Measurements from ENCODE around the gene TCF25. TPM values are rescaled to one million over a fixed set of nuclear protein-coding genes. Genes with fewer than 3 reads are reported as not detected.

The TCF25 gene
- total RNA-seq, 1 donor from 2014 or later: 237 TPM

DNA sequence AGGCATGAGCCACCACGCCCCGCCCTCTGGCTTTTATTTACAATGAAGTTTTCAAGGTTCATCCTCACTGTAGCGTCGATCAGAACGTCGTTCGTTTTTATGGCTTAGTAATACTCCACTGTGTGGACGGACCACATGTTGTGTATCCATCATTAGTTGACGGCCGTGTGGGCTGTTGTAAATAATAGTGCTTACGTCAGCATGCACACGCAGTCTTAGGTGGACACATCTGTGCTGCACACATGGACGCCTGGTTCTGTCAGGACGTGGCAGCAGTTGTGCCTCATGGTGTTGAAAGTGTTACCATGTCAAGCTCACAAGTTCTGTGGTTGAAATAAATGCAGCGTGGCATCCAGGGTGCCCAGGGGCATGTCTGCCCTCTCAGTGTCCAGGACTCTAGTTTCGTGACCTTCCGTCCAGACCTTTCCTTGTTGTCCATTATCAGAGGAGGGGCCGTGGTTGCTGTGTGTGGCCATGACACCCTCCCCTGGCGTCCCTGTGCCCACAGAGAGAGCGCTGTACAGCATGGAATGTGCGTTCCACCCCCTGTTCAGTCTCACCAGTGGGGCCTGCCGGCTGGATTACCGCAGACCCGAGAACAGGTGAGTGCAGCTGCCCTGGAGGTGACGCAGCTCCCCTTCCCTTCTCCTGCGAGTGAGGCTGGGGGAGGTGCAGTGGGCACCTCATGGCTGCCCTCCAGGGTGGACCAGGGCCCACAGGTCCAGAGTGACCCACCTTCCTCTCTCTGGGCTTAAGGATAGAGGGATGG lies 22.3 kb downstream of the TCF25 start:
- no peaks in the 10 kb centered on the region for H3K9me3 ChIP-seq
- DNase-seq (ENCODE audit: low spot score in 2 of 2): no peak
- intact Hi-C loops (cut with DNase I): no loop called here
- no peak overlapping the region for H3K4me3 ChIP-seq
- peaks cover 97 to 98% of the 10 kb centered on the region in 2 donors for H3K36me3 ChIP-seq
- H3K4me1 ChIP-seq: no peaks in the 10 kb centered on the region
- H3K27ac ChIP-seq: no peak overlapping the region
- TF ChIP-seq, protein P1, sequence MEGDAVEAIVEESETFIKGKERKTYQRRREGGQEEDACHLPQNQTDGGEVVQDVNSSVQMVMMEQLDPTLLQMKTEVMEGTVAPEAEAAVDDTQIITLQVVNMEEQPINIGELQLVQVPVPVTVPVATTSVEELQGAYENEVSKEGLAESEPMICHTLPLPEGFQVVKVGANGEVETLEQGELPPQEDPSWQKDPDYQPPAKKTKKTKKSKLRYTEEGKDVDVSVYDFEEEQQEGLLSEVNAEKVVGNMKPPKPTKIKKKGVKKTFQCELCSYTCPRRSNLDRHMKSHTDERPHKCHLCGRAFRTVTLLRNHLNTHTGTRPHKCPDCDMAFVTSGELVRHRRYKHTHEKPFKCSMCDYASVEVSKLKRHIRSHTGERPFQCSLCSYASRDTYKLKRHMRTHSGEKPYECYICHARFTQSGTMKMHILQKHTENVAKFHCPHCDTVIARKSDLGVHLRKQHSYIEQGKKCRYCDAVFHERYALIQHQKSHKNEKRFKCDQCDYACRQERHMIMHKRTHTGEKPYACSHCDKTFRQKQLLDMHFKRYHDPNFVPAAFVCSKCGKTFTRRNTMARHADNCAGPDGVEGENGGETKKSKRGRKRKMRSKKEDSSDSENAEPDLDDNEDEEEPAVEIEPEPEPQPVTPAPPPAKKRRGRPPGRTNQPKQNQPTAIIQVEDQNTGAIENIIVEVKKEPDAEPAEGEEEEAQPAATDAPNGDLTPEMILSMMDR (IDR thresholded peaks at IDR 0.05): no peak
- H3K27me3 ChIP-seq: no peaks in the 10 kb centered on the region

DNA sequence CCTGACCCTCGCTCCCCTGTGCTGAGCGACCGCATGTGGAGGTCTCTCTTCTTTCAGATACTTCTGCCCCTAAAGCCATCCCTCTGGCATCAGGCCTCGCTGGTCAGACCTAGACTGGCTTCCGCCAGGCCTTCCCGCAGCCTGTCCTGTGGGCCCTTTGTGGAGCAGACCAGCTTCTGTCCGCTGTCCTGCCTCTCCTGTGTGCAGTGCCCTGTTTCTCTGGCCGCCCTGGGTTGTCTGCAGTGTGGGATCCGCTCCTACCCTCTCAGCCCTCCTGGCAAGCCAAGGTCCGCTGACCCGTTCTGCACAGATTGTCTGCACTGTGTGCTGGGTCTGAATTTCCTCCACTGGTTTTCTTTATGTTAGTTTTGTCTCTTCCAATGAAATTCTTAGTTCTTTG lies 23.8 kb downstream of the TCF25 start:
- peaks cover 88 to 89% of the 10 kb centered on the region in 2 donors for H3K36me3 ChIP-seq
- H3K9me3 ChIP-seq: no peaks in the 10 kb centered on the region
- H3K27ac ChIP-seq: no peak overlapping the region
- H3K4me1 ChIP-seq: no peaks in the 10 kb centered on the region
- intact Hi-C loops (cut with DNase I): no loop called here
- TF ChIP-seq, protein P1 (IDR thresholded peaks at IDR 0.05): no peak
- DNase-seq (ENCODE audit: low spot score in 2 of 2): no peak
- no peaks in the 10 kb centered on the region for H3K27me3 ChIP-seq
- H3K4me3 ChIP-seq: no peak overlapping the region

DNA sequence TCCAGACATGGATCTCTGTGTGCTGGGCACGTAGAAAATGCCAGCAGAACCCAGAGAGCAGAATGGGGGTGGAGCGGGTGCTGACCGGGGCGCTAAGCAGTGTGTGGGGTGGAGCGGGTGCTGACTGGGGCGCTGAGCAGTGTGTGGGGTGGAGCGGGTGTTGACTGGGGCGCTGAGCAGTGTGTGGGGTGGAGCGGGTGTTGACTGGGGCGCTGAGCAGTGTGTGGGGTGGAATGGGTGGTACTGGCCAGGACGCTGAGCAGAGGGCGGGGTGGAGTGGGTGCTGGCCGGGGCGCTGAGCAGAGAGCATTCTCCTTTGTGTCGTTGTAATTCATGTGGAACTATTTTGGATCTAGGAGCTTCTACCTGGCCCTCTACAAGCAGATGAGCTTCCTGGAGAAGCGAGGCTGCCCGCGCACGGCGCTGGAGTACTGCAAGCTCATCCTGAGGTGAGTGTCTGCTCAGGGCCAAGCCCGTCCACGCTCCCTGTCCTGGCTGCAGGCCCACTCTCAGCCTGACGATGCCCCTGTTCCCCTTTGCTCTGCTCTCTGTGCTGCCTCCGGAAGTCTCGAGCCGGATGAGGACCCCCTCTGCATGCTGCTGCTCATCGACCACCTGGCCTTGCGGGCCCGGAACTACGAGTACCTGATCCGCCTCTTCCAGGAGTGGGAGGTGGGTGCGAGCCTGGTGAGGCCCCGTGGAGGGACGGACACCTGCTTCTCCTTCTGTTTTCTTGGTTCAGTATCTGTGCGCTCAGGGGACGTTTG lies 25.0 kb downstream of the TCF25 start:
- TF ChIP-seq, protein P1 (IDR thresholded peaks at IDR 0.05): no peak
- DNase-seq (ENCODE audit: low spot score in 2 of 2): no peak
- H3K4me1 ChIP-seq: no peaks in the 10 kb centered on the region

DNA sequence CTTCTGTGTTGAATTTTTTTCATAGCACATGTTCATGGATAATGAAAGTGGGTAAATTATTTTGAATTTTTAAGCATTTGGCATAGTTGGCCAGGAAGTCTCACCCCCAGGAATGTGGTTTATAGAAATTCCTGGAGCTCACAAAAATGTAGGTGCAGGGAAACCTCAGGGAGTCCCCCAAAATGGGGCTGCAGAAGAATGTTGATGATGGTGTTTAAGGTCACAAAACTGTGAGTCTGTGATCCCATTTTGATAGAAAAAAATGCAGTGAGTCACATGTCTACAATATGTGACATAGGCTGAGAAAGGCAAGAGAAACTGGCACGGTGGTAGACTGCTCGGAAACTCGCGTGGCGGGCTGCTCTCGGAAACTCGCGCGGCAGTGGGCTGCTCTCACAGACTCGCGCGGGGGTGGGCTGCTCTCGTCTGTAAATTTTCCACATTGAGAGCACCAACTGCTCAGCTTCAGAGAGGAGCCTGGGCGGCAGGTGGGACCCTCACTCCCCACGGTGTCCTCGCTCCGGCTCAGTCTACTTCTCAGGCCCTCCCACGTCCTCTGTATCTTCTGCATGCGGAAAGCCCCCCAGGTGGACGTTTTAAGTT lies 26.6 kb downstream of the TCF25 start:
- intact Hi-C loops (cut with DNase I): no loop called here
- Histone ChIP-seq H3K4me1 (no peaks in the 10 kb centered on the region), H3K27me3 (no peaks in the 10 kb centered on the region)

More for the DNA sequence above, 25.0 kb downstream of the TCF25 start:
- H3K4me3 ChIP-seq: no peak overlapping the region
- peaks cover 84 to 85% of the 10 kb centered on the region in 2 donors for H3K36me3 ChIP-seq
- intact Hi-C loops (cut with DNase I): no loop called here
- H3K27me3 ChIP-seq: no peaks in the 10 kb centered on the region
- no peaks in the 10 kb centered on the region for H3K9me3 ChIP-seq
- H3K27ac ChIP-seq: no peak overlapping the region

DNA sequence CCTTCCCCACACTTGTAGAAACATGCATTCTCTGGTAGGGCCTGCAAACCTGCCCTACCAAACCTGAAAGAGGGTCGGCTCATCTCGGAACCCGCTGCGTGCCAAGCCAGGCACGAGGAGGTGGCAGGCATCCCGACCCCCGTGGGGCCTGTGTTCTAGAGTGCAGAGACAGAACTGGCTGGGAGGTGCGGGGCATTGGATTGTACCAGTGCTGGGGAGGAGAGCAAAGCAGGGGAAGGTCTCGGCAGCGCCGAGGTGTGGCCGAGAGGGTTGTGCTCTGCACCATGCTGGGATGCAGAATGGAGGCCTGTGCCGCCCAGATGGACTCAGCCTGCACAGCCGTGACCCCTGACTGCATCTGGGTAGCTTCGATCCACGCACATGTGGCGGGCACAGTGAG lies 27.5 kb downstream of the TCF25 start:
- H3K4me3 ChIP-seq: no peak overlapping the region
- intact Hi-C loops (cut with DNase I): no loop called here
- H3K27ac ChIP-seq: no peak overlapping the region
- TF ChIP-seq, protein P1 (IDR thresholded peaks at IDR 0.05): no peak
- no peaks in the 10 kb centered on the region for H3K27me3 ChIP-seq
- DNase-seq (ENCODE audit: low spot score in 2 of 2): no peak
- H3K4me1 ChIP-seq: no peaks in the 10 kb centered on the region
- no peaks in the 10 kb centered on the region for H3K9me3 ChIP-seq
- peaks cover 82 to 84% of the 10 kb centered on the region in 2 donors for H3K36me3 ChIP-seq

More for the DNA sequence above, 26.6 kb downstream of the TCF25 start:
- Histone ChIP-seq H3K27ac (no peak overlapping the region), H3K4me3 (no peak overlapping the region), H3K36me3 (peaks cover 82 to 84% of the 10 kb centered on the region in 2 donors), H3K9me3 (no peaks in the 10 kb centered on the region)
- no peak for DNase-seq (ENCODE audit: low spot score in 2 of 2)
- TF ChIP-seq, protein P1 (IDR thresholded peaks at IDR 0.05): no peak
